SK-N-MC (cell line): ENCODE data around the gene IL31.

Experiments used
- DNase-seq: peaks from one replicate; pipeline ENCODE4 v3.0.0-alpha.2; 2011; ENCODE audit warnings: low read depth, low spot score
- H3K27ac ChIP-seq: fragments of 200-600 bp; sonication (generic); 2 replicates; pipeline ENCODE4 v1.5.1; 2016; ENCODE audit warnings: mixed run types
- H3K36me3 ChIP-seq: fragments of 200-600 bp; sonication (generic); 2 replicates; pipeline ENCODE4 v1.6.1; 2017; ENCODE audit warnings: antibody characterized with exemption, low read length, mixed read lengths; ENCODE audit not compliant: insufficient read depth
- H3K4me3 ChIP-seq: fragments of 200-600 bp; sonication (generic); 2 replicates; pipeline ENCODE4 v1.5.1; 2016
- H3K9ac ChIP-seq: fragments of 200-600 bp; sonication (generic); 2 replicates; pipeline ENCODE4 v1.8.0; 2017; ENCODE audit warnings: mixed run types, mixed read lengths; ENCODE audit not compliant: insufficient read length
- H3K9me3 ChIP-seq: fragments of 200-600 bp; sonication (generic); 2 replicates; pipeline ENCODE4 v1.6.1; 2017; ENCODE audit warnings: low read depth, mild to moderate bottlenecking, antibody characterized with exemption, low read length, moderate library complexity, mixed read lengths
- EZH2 ChIP-seq: fragments of 200-600 bp; sonication (generic); IDR thresholded peaks from one replicate; pipeline ENCODE4 v1.6.1; 2017; ENCODE audit warnings: antibody characterized with exemption
- FOXP2 ChIP-seq: optimal IDR thresholded peaks from 2 replicates; pipeline ENCODE3; 2011; ENCODE audit warnings: mild to moderate bottlenecking, moderate library complexity; ENCODE audit not compliant: insufficient read depth; ENCODE audit errors: extremely low read length, control extremely low read depth
- POLR2AphosphoS5 ChIP-seq: IDR thresholded peaks from 2 replicates; pipeline ENCODE4 v1.6.1; 2012; ENCODE audit warnings: mild to moderate bottlenecking, low read depth, low read length, borderline replicate concordance

The IL31 gene

GRCh38 chr12:122167356-122167925, 6.6 kb downstream of the IL31 start:
- no peak overlapping the region for H3K4me3 ChIP-seq

GRCh38 chr12:122166422-122167349, 7.3 kb downstream of the IL31 start:
- Histone ChIP-seq H3K9me3 (no peaks in the 10 kb centered on the region), H3K4me3 (no peak overlapping the region), H3K9ac (no peak overlapping the region), H3K36me3 (no peaks in the 10 kb centered on the region), H3K27ac (no peak overlapping the region)
- no peak for TF ChIP-seq POLR2AphosphoS5
- TF ChIP-seq FOXP2 = no peak
- no peak for TF ChIP-seq EZH2
- no peak for DNase-seq

More at GRCh38 chr12:122167356-122167925, 6.6 kb downstream of the IL31 start:
- Histone ChIP-seq H3K9ac (no peak overlapping the region), H3K36me3 (no peaks in the 10 kb centered on the region), H3K27ac (no peak overlapping the region), H3K9me3 (no peaks in the 10 kb centered on the region)
- DNase-seq = no peak
- no peak for TF ChIP-seq POLR2AphosphoS5
- no peak for TF ChIP-seq EZH2
- no peak for TF ChIP-seq FOXP2

DNA sequence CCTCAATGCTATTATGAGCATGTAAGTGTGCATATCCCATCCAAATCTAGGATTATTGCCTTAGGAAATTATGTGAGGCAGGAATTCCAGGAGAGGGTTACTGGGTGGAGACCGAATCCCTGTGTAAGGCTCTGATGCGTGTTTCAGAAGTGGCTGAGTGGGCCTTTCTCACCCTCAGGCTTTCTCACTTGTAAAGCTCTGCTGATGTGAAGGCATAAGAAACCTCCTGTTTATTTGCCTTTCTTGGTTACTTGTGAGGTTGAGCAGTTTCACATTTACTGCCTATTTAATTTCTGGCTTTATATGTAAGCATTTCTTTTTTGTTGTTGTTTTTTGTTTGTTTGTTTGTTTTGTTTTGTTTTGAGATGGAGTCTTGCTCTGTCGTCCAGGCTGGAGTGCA, 11.0 kb downstream of the IL31 start:
- H3K9me3 ChIP-seq = no peaks in the 10 kb centered on the region
- H3K9ac ChIP-seq = no peak overlapping the region
- H3K4me3 ChIP-seq = no peak overlapping the region
- TF ChIP-seq FOXP2 = no peak
- DNase-seq = no peak
- H3K36me3 ChIP-seq = no peaks in the 10 kb centered on the region
- no peak overlapping the region for H3K27ac ChIP-seq

GRCh38 chr12:122161682-122162081, 12.3 kb downstream of the IL31 start:
- DNase-seq = no peak
- Histone ChIP-seq H3K9me3 (no peaks in the 10 kb centered on the region), H3K9ac (no peak overlapping the region), H3K36me3 (no peaks in the 10 kb centered on the region), H3K27ac (no peak overlapping the region), H3K4me3 (no peak overlapping the region)
- TF ChIP-seq EZH2 = no peak
- TF ChIP-seq POLR2AphosphoS5 = no peak

- TF ChIP-seq EZH2 = no peak
- TF ChIP-seq FOXP2 = no peak
- TF ChIP-seq POLR2AphosphoS5 = no peak
- H3K27ac ChIP-seq = no peak overlapping the region
Observed at GRCh38 chr12:122160761-122161160, 13.3 kb downstream of the IL31 start.

DNA sequence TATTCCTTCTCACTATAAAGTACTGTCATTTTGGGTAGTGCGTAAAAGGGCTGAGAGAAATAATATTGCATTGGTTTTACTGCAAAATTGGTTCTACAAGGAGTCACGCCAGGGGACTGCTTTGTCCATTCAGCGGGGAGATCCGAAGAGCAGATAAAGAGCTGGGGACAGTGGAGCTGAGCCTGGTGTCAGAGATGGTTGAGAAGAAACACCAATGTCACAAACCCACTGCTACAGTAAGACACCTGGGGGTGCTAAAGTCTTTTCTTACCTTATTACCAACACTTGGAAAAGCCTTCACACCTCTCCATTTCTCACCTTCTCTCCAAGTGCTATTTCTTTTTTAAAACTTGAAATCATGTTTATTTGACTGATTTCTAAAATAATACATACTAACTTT, 14.1 kb downstream of the IL31 start:
- Histone ChIP-seq H3K9ac (no peak overlapping the region), H3K9me3 (no peaks in the 10 kb centered on the region), H3K4me3 (no peak overlapping the region), H3K36me3 (no peaks in the 10 kb centered on the region), H3K27ac (no peak overlapping the region)
- TF ChIP-seq FOXP2 (no peak), POLR2AphosphoS5 (no peak), EZH2 (no peak)
- DNase-seq = no peak

More at GRCh38 chr12:122160761-122161160, 13.3 kb downstream of the IL31 start:
- H3K36me3 ChIP-seq = no peaks in the 10 kb centered on the region
- DNase-seq = peak; percentile 62
- no peaks in the 10 kb centered on the region for H3K9me3 ChIP-seq
- no peak overlapping the region for H3K4me3 ChIP-seq
- no peak overlapping the region for H3K9ac ChIP-seq

GRCh38 chr12:122158700-122159285, 15.2 kb downstream of the IL31 start:
- Histone ChIP-seq H3K9ac (no peak overlapping the region), H3K9me3 (no peaks in the 10 kb centered on the region), H3K4me3 (no peak overlapping the region), H3K36me3 (no peaks in the 10 kb centered on the region), H3K27ac (no peak overlapping the region)
- no peak for DNase-seq
- TF ChIP-seq EZH2 (no peak), POLR2AphosphoS5 (no peak), FOXP2 (no peak)

GRCh38 chr12:122155705-122156104, 18.3 kb downstream of the IL31 start:
- no peak for DNase-seq
- TF ChIP-seq POLR2AphosphoS5 = no peak
- Histone ChIP-seq H3K4me3 (no peak overlapping the region), H3K27ac (no peak overlapping the region), H3K9ac (no peak overlapping the region), H3K36me3 (no peaks in the 10 kb centered on the region), H3K9me3 (no peaks in the 10 kb centered on the region)

- no peak overlapping the region for H3K27ac ChIP-seq
- no peak for TF ChIP-seq EZH2
- TF ChIP-seq FOXP2 = no peak
- TF ChIP-seq POLR2AphosphoS5 = no peak
- H3K4me3 ChIP-seq = no peak overlapping the region
- no peak for DNase-seq
- H3K9me3 ChIP-seq = no peaks in the 10 kb centered on the region
- H3K36me3 ChIP-seq = no peaks in the 10 kb centered on the region
- H3K9ac ChIP-seq = no peak overlapping the region
Observed at GRCh38 chr12:122152754-122153153, 21.3 kb downstream of the IL31 start.
